SK-N-SH treated with all-trans-retinoic acid at 6 μM for 48 hours (cell line): ENCODE results near the gene PPP2R1B.

ENCODE experiments used
- ATAC-seq: fragments of 200-7000 bp; cut with Tn5 transposase; 3 replicates; pipeline ENCODE4 v1.9.1; 2020; ENCODE audit warnings: mild to moderate bottlenecking, moderate library complexity
- ARNTL ChIP-seq: fragments of 450-650 bp; formaldehyde crosslinking; IDR thresholded peaks from 2 replicates; pipeline ENCODE4 v1.5.0; 2020; ENCODE audit warnings: low read depth, mild to moderate bottlenecking, moderate library complexity, borderline replicate concordance
- CSDC2 ChIP-seq: fragments of 250-450 bp; sonication (Bioruptor Pico); IDR thresholded peaks from 2 replicates; pipeline ENCODE4 v1.5.0; 2020; ENCODE audit warnings: mild to moderate bottlenecking, moderate library complexity
- ESRRG ChIP-seq: fragments of 250-450 bp; sonication (Bioruptor Pico); IDR thresholded peaks from 2 replicates; pipeline ENCODE4 v1.6.1; 2021; ENCODE audit warnings: mild to moderate bottlenecking
- GLIS3 ChIP-seq: fragments of 250-450 bp; sonication (Bioruptor Pico); IDR thresholded peaks from 2 replicates; pipeline ENCODE4 v1.5.0; 2020; ENCODE audit warnings: mild to moderate bottlenecking, moderate library complexity
- PATZ1 ChIP-seq: fragments of 250-450 bp; sonication (Bioruptor Pico); IDR thresholded peaks from 2 replicates; pipeline ENCODE4 v1.8.0; 2020; ENCODE audit warnings: mild to moderate bottlenecking, moderate library complexity, borderline replicate concordance
- POU6F1 ChIP-seq: fragments of 250-450 bp; sonication (Bioruptor Pico); IDR thresholded peaks from 2 replicates; pipeline ENCODE4 v1.8.0; 2021; ENCODE audit warnings: low read depth, mild to moderate bottlenecking, moderate library complexity, borderline replicate concordance
- PPARA ChIP-seq: fragments of 250-450 bp; sonication (Bioruptor Pico); IDR thresholded peaks from 2 replicates; pipeline ENCODE4 v1.5.0; 2020; ENCODE audit warnings: mild to moderate bottlenecking, borderline replicate concordance
- SNAI2 ChIP-seq: fragments of 250-450 bp; sonication (Bioruptor Pico); IDR thresholded peaks from 2 replicates; pipeline ENCODE4 v1.5.0; 2020; ENCODE audit warnings: mild to moderate bottlenecking, moderate library complexity
- TSHZ2 ChIP-seq: fragments of 250-450 bp; sonication (Bioruptor Pico); IDR thresholded peaks from 2 replicates; pipeline ENCODE4 v1.5.0; 2020; ENCODE audit warnings: mild to moderate bottlenecking, moderate library complexity
- ZC3H10 ChIP-seq: fragments of 250-450 bp; sonication (Bioruptor Pico); IDR thresholded peaks from 2 replicates; pipeline ENCODE4 v1.5.1; 2021; ENCODE audit warnings: mild to moderate bottlenecking, moderate library complexity
- ZFP3 ChIP-seq: fragments of 250-450 bp; sonication (Bioruptor Pico); IDR thresholded peaks from 2 replicates; pipeline ENCODE4 v1.5.0; 2020; ENCODE audit warnings: mild to moderate bottlenecking, moderate library complexity
- ZFP30 ChIP-seq: fragments of 450-650 bp; formaldehyde crosslinking; IDR thresholded peaks from 2 replicates; pipeline ENCODE4 v1.5.0; 2022; ENCODE audit warnings: mild to moderate bottlenecking, moderate library complexity
- ZNF565 ChIP-seq: fragments of 450-650 bp; formaldehyde crosslinking; conservative IDR thresholded peaks from 2 replicates; pipeline ENCODE4 v1.5.0; 2020; ENCODE audit warnings: low read depth, mild to moderate bottlenecking, moderate library complexity
- ZNF8 ChIP-seq: fragments of 450-650 bp; formaldehyde crosslinking; IDR thresholded peaks from 2 replicates; pipeline ENCODE4 v1.5.0; 2020; ENCODE audit warnings: mild to moderate bottlenecking, moderate library complexity

PPP2R1B gene

GRCh38 chr11:111734954-111735261 is 31.3 kb downstream of the PPP2R1B start:
- TF ChIP-seq POU6F1 (CRISPR knock-in tag) (0 out of 2 replicates have a peak, but pooled peaks have one; percentile 35), ZNF8 (CRISPR knock-in tag) (0 out of 2 replicates have a peak, but pooled peaks have one; percentile 44), SNAI2 (CRISPR knock-in tag) (no peak), TSHZ2 (0 out of 2 replicates have a peak, but pooled peaks have one; percentile 34), GLIS3 (CRISPR knock-in tag) (0 out of 2 replicates have a peak, but pooled peaks have one; percentile 62), ARNTL (no peak), ZFP3 (CRISPR knock-in tag) (peak; percentile 62; the same call in 1 of the 2 replicates), CSDC2 (peak; percentile 68; the same call in 1 of the 2 replicates)
- ATAC-seq = no peak

- 0 out of 2 replicates have a peak, but pooled peaks have one; percentile 4 for TF ChIP-seq SNAI2 (CRISPR knock-in tag)
- TF ChIP-seq ZNF8 (CRISPR knock-in tag) = no peak
- TF ChIP-seq TSHZ2 = no peak
- TF ChIP-seq PATZ1 = no peak
- no peak for TF ChIP-seq ZNF565 (CRISPR knock-in tag)
- no peak for TF ChIP-seq CSDC2
- no peak for TF ChIP-seq PPARA (CRISPR knock-in tag)
- TF ChIP-seq, all 23 proteins: peak for 1
- ATAC-seq = peak; percentile 1; the same call in 2 of the 3 replicates
Measured at GRCh38 chr11:111734101-111734953, 31.9 kb downstream of the PPP2R1B start.

- TF ChIP-seq POU6F1 (CRISPR knock-in tag) = no peak
- TF ChIP-seq ESRRG (CRISPR knock-in tag) = no peak
- no peak for TF ChIP-seq PATZ1
- TF ChIP-seq TSHZ2 = no peak
- no peak for TF ChIP-seq ZC3H10 (CRISPR knock-in tag)
- no peak for TF ChIP-seq SNAI2 (CRISPR knock-in tag)
- no peak for TF ChIP-seq GLIS3 (CRISPR knock-in tag)
- TF ChIP-seq ZFP30 (CRISPR knock-in tag) = no peak
- TF ChIP-seq ZNF565 (CRISPR knock-in tag) = no peak
- peak; percentile 1; the same call in 2 of the 3 replicates for ATAC-seq
Measured at GRCh38 chr11:111733611-111734088, 32.5 kb downstream of the PPP2R1B start.
